K562 (cell line): ENCODE results near the gene SNAPC2. TPM values are rescaled to one million over a fixed set of nuclear protein-coding genes. Genes with fewer than 3 reads are reported as not detected.

Experiments used
- ATAC-seq: fragments of 200-7000 bp; cut with Tn5 transposase; 3 replicates; pipeline ENCODE4 v1.9.1; 2020; ENCODE audit warnings: moderate library complexity
- BruUV-seq: library from RNA; stranded (reverse); fragments of 400-500 nt; replicated peaks from 2 replicates; lab custom pipeline; 2021; lab: Mats Ljungman, UMichigan
- CTCF ChIA-PET: fragments of 300-600 bp; formaldehyde crosslinking; extraction: SDS; loops from one replicate; lab custom pipeline; 2021; ENCODE audit warnings: low intra/inter-chr PET ratio; lab: Yijun Ruan, JAX
- POLR2A ChIA-PET: fragments of 300-600, 350-650 bp; sonication (Branson Sonifier 250); formaldehyde crosslinking; extraction: SDS; loops from one replicate; lab custom pipeline; 2021; ENCODE audit warnings: antibody characterized with exemption, inconsistent platforms; lab: Yijun Ruan, JAX
- DNase-seq, 4 experiments: peaks; one replicate each; pipeline versions ENCODE4 v3.0.0 to v3.0.0-alpha.2; 2011 to 2018; ENCODE audit warnings: low spot score in 3 of 4, mixed read lengths in 3 of 4; ENCODE audit errors: extremely low read depth in 1 of 4
- FAIRE-seq: peaks from 2 replicates; lab custom pipeline; 2011; peaks lifted over from hg19 to GRCh38; lab: Jason Lieb, UNC
- H2AFZ ChIP-seq: 2 replicates; pipeline ENCODE4 v1.6.0; 2011; ENCODE audit warnings: low read depth, low read length, control low read depth, inconsistent platforms
- H3K27ac ChIP-seq: fragments of 200-600 bp; 3 replicates; pipeline ENCODE4 v1.8.0; 2011; ENCODE audit warnings: low read depth, mild to moderate bottlenecking, control low read depth, inconsistent platforms, low read length, moderate library complexity, mixed read lengths; ENCODE audit errors: extremely low read depth
- H3K27me3 ChIP-seq, 2 experiments: fragments of 300-600 bp in 1 of 2; 2 replicates in 1 of 2; 3 replicates in 1 of 2; pipeline versions ENCODE4 v1.6.0 to v1.8.0; 2011; ENCODE audit warnings: inconsistent platforms in 2 of 2, low read length in 2 of 2, mild to moderate bottlenecking in 1 of 2, mixed read lengths in 1 of 2, moderate library complexity in 1 of 2; ENCODE audit not compliant: control insufficient read depth in 2 of 2, insufficient read depth in 2 of 2
- H3K36me3 ChIP-seq: fragments of 300-600 bp; 3 replicates; pipeline ENCODE4 v1.8.0; 2011; ENCODE audit warnings: mild to moderate bottlenecking, low read length, inconsistent platforms; ENCODE audit not compliant: control insufficient read depth, insufficient read depth
- H3K4me1 ChIP-seq, 2 experiments: fragments of 200-600 bp in 1 of 2; replicated peaks in 1 of 2; 2 replicates in 1 of 2; 3 replicates in 1 of 2; pipeline versions ENCODE4 v1.5.1 to v1.8.0; 2011; ENCODE audit warnings: inconsistent platforms in 2 of 2, low read length in 2 of 2, mild to moderate bottlenecking in 1 of 2, mixed read lengths in 1 of 2, moderate library complexity in 1 of 2; ENCODE audit not compliant: control insufficient read depth in 2 of 2, insufficient read depth in 2 of 2
- H3K4me2 ChIP-seq: 2 replicates; pipeline ENCODE4 v1.6.1; 2011; ENCODE audit warnings: low read length, control low read depth, inconsistent platforms, mixed read lengths; ENCODE audit not compliant: insufficient read depth
- H3K4me3 ChIP-seq: fragments of 200-600 bp; sonication (generic), shearing (Covaris generic); 2 replicates; pipeline ENCODE4 v1.5.1; 2016; ENCODE audit warnings: control low read depth, inconsistent platforms
- H3K79me2 ChIP-seq: fragments of 200-600 bp; 3 replicates; pipeline ENCODE4 v1.8.0; 2011; ENCODE audit warnings: low read length, inconsistent platforms; ENCODE audit not compliant: control insufficient read depth, insufficient read depth
- H3K9ac ChIP-seq, 2 experiments: 2 replicates each; pipeline versions ENCODE4 v1.6.0 to v1.6.1; 2011; ENCODE audit warnings: low read depth in 2 of 2, low read length in 2 of 2, control low read depth in 1 of 2, inconsistent platforms in 1 of 2, mild to moderate bottlenecking in 1 of 2, mixed read lengths in 1 of 2; ENCODE audit not compliant: insufficient read depth in 1 of 2
- H3K9me1 ChIP-seq: one replicate; pipeline ENCODE4 v1.6.0; 2011; ENCODE audit warnings: inconsistent platforms, mild to moderate bottlenecking, low read length, moderate library complexity; ENCODE audit not compliant: control insufficient read depth, insufficient read depth
- H3K9me3 ChIP-seq: replicated peaks from 2 replicates; pipeline ENCODE4 v1.5.1; 2011; ENCODE audit warnings: low read depth, low read length, inconsistent platforms; ENCODE audit not compliant: control insufficient read depth, insufficient read depth
- H4K20me1 ChIP-seq: replicated peaks from 2 replicates; pipeline ENCODE4 v1.6.1; 2011; ENCODE audit warnings: low read length, inconsistent platforms, mixed read lengths; ENCODE audit not compliant: control insufficient read depth, insufficient read depth
- ARID4B ChIP-seq: sonication (generic); formaldehyde crosslinking; IDR thresholded peaks from 2 replicates; pipeline ENCODE4 v1.8.0; 2022; ENCODE audit warnings: mild to moderate bottlenecking, missing genetic modification reagents
- ATF6 ChIP-seq: sonication (generic); formaldehyde crosslinking; IDR thresholded peaks from 2 replicates; pipeline ENCODE4 v1.4.0; 2020; ENCODE audit warnings: mild to moderate bottlenecking, missing genetic modification reagents
- CBX3 ChIP-seq, 2 experiments: IDR thresholded peaks; 1 replicate in 1 of 2; 2 replicates in 1 of 2; pipeline ENCODE4 v1.6.1; 2012; ENCODE audit warnings: inconsistent platforms in 2 of 2, low read length in 2 of 2, borderline replicate concordance in 1 of 2, control low read depth in 1 of 2
- CCNT2 ChIP-seq: IDR thresholded peaks from 2 replicates; pipeline ENCODE4 v1.6.1; 2011; ENCODE audit warnings: borderline replicate concordance, low read depth, mild to moderate bottlenecking, moderate library complexity, mixed read lengths, low read length; ENCODE audit not compliant: insufficient read length; ENCODE audit errors: extremely low read depth
- FOXA1 ChIP-seq: fragments of 450-650 bp; IDR thresholded peaks from 2 replicates; pipeline ENCODE4 v1.6.1; 2016; ENCODE audit warnings: mild to moderate bottlenecking, borderline replicate concordance
- JUNB ChIP-seq: fragments of 450-650 bp; formaldehyde crosslinking; conservative IDR thresholded peaks from 2 replicates; pipeline ENCODE4 v1.4.0; 2020; ENCODE audit warnings: mild to moderate bottlenecking
- THRA ChIP-seq: fragments of 450-650 bp; IDR thresholded peaks from 2 replicates; pipeline ENCODE4 v1.6.1; 2017; ENCODE audit warnings: mild to moderate bottlenecking, moderate library complexity
- U2AF1 ChIP-seq: fragments of 200-400 bp; formaldehyde crosslinking; optimal IDR thresholded peaks from 2 replicates; pipeline ENCODE3; 2017; ENCODE audit warnings: mild to moderate bottlenecking, low read depth, low read length, moderate library complexity
- ZNF740 ChIP-seq, 3 experiments: fragments of 200-800 bp in 1 of 3; sonication (Bioruptor generic) in 1 of 3; sonication (generic) in 1 of 3; formaldehyde crosslinking in 1 of 3; IDR thresholded peaks; 2 replicates each; pipeline versions ENCODE4 v1.6.1 to v1.8.0; 2016 to 2022; ENCODE audit warnings: mild to moderate bottlenecking in 2 of 3, missing compliant biosample characterization in 2 of 3, missing genetic modification characterization in 2 of 3, missing genetic modification reagents in 1 of 3
- ZZZ3 ChIP-seq: fragments of 450-650 bp; IDR thresholded peaks from 2 replicates; pipeline ENCODE4 v1.6.1; 2016; ENCODE audit warnings: antibody characterized with exemption, mild to moderate bottlenecking, moderate library complexity
- WGBS: fragments of 100-300 bp; shearing (Covaris generic); methylation state at CpG from one replicate; pipeline ENCODE4 v1.1.6; 2016; ENCODE audit warnings: low coverage, mixed read lengths; ENCODE audit not compliant: insufficient coverage; ENCODE audit errors: missing lambda C conversion rate; 5-methylcytosine and 5-hydroxymethylcytosine counted together
- in situ Hi-C: fragments of 300-500 bp; cut with MboI; formaldehyde crosslinking; loops from 4 replicates; pipeline ENCODE4 v1.15.0; 2018; ENCODE audit warnings: inconsistent platforms, mixed read lengths
- intact Hi-C: fragments of 100-400 bp; cut with micrococcal nuclease; formaldehyde crosslinking; loops from 2 replicates; pipeline ENCODE4 v1.14.2; 2022
- polyA plus RNA-seq, 8 experiments: library from polyadenylated mRNA; depleted of rRNA in 4 of 8; stranded (reverse) in 5 of 8; unstranded in 3 of 8; fragments of >200 nt; fragmentation: Nextera tagmentation in 2 of 8; fragmentation: Illumina TruSeq in 1 of 8; extraction: Ambion mirVana in 2 of 8; extraction: Trizol in 1 of 8; gene quantifications; 2 replicates each; pipeline versions ENCODE4 v1.2.1 to v1.2.3, GENCODE V29; 2011 to 2014; ENCODE audit warnings: inconsistent platforms in 1 of 8, missing spikeins in 1 of 8
- total RNA-seq, 7 experiments: library from RNA; depleted of rRNA in 6 of 7; stranded (reverse); fragments of >200 nt in 6 of 7; fragmentation: Illumina TruSeq in 2 of 7; extraction: Trizol in 2 of 7; gene quantifications; 2 replicates each; pipeline versions ENCODE4 v1.2.1 to v1.2.3, GENCODE V29; 2011 to 2021; ENCODE audit warnings: low replicate concordance in 1 of 7

The SNAPC2 gene
- total and polyA plus RNA-seq, 9 of the 15 experiments (the other 6 are each of a cell fraction or from before 2014, with no cell fraction given), result 0.59 to 45.1 (median 15.3) TPM

- no peaks in the 10 kb centered on the region for H3K9me3 ChIP-seq
- POLR2A ChIA-PET, result interaction anchor here (0.6 to 8.2 kb wide), 3 partner anchors 13 to 54 kb away, joined by 3 to 72 read pairs (median 5); partner anchors contain the start of genes MAP2K7 and TIMM44
- FAIRE-seq, result no peak
- peak overlapping the region; percentile 82 for H3K4me2 ChIP-seq
- peak overlapping the region; percentile 61; the same call in 2 of the 3 replicates for H3K27ac ChIP-seq
- no peaks in the 10 kb centered on the region for H3K9me1 ChIP-seq
- H3K9ac ChIP-seq, result peak overlapping the region; percentile 73 to 94
- WGBS, result 67% methylated on average over 8 of the region's 8 CpGs
- peaks cover 13 to 35% of the 10 kb centered on the region in 2 experiments for H3K4me1 ChIP-seq
- CTCF ChIA-PET, result no interaction called here
- H3K4me3 ChIP-seq, result peak overlapping the region; percentile 65
- peak overlapping the region; percentile 93 for H2AFZ ChIP-seq
- H3K36me3 ChIP-seq, result no peaks in the 10 kb centered on the region
- BruUV-seq, result TSS peak; percentile 86
- intact Hi-C loops, result no loop called here
- H3K79me2 ChIP-seq, result peaks cover 5% of the 10 kb centered on the region; the same call in 2 of the 3 replicates
- no peak for ATAC-seq
- DNase-seq, result no peak
- no peaks in the 10 kb centered on the region for H3K27me3 ChIP-seq
- in situ Hi-C loops, result no loop called here
- no peaks in the 10 kb centered on the region for H4K20me1 ChIP-seq
- TF ChIP-seq ATF6 (CRISPR knock-in tag) (no peak), CCNT2 (no peak), CBX3 (IDR thresholded peaks at IDR 0.05; ENCODE audit: borderline replicate concordance in 1 of 2, low read length in 2 of 2) (no peak), ARID4B (CRISPR knock-in tag) (0 out of 2 replicates have a peak, but pooled peaks have one; percentile 0), U2AF1 (no peak), FOXA1 (no peak), THRA (no peak), ZNF740 (CRISPR knock-in tag; IDR thresholded peaks at IDR 0.05) (no peak), ZNF740 (tag; IDR thresholded peaks at IDR 0.05) (0 out of 4 replicates have a peak, but pooled peaks of 1 of the 2 experiments have one; percentile 9), ZZZ3 (no peak), JUNB (CRISPR knock-in tag) (no peak)
Measured at GRCh38 chr19:7888826-7889217, 31.3 kb upstream of the SNAPC2 start.
